Stimulated activated CD8-positive, alpha-beta memory T cell treated with anti-CD3 and anti-CD28 coated beads, Interleukin-15, amount 100 ng/mL, for 48 hours (primary cell): ENCODE data around the gene STPG2.
"Not testable (repeated sequence)": the region's sequence is repeated elsewhere in the genome, so short reads cannot be mapped to it uniquely, and the experiment has no call there.

Experiments used
- DNase-seq, 2 donors: peaks; one replicate each; pipeline ENCODE4 v3.0.0-alpha.2; 2020; ENCODE audit warnings: low read depth in 2 of 2

Gene STPG2

DNA sequence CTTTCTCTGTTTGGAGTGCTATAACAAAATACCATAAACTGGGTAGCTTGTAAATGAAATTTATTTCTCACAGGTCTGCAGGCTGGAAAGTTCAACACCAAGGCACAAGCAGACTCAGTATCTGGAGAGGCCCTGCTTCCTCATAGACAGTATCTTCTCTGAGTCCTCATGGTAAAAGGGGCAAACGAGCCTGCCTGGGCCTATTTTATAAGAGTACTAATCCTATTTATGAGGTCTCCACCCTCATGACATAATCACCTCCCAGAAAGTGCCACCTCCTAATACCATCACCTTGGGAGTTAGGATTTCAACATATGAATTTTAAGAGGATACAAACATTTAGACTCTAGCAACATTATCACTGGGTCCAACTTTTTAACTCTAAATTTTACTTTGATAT lies 200.3 kb downstream of the STPG2 start:
- no peak for DNase-seq

DNA sequence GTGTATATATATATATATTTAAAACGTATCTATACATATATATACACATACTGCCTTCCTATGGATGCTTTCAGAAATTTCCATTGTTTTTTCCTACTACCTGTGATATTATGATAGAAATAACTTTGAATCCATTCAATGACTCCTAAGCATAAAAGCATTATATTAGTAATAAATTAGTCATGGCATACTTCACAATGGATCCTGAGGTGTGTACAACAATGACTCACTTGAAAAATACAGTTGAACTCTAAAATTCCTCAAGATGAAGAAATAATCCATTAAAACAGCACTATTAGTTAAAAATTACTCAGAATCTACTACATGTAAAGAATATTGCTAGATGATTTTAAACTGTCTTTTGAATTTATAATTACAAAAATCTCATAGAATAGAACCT lies 201.1 kb downstream of the STPG2 start:
- DNase-seq: no peak

DNA sequence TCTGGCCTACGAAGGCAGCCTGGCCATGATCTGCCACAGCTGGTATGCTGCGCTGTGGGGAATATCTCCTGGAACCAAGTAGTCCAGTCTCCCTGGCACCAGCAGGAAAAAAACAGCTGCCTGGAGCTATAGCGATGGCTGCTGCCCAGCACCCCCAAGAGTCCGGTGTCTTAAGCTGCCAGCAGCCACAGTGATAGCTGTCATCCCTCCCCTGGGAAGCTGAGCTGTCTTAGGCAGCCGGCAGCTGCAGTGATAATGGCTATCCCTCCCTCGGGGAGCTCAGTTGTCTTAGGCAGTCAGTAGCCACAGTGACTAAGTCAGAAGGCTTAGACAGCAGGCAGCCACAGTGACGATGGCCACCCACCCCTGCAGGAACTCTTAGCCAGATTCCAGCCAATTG lies 205.1 kb downstream of the STPG2 start:
- no peak for DNase-seq

DNA sequence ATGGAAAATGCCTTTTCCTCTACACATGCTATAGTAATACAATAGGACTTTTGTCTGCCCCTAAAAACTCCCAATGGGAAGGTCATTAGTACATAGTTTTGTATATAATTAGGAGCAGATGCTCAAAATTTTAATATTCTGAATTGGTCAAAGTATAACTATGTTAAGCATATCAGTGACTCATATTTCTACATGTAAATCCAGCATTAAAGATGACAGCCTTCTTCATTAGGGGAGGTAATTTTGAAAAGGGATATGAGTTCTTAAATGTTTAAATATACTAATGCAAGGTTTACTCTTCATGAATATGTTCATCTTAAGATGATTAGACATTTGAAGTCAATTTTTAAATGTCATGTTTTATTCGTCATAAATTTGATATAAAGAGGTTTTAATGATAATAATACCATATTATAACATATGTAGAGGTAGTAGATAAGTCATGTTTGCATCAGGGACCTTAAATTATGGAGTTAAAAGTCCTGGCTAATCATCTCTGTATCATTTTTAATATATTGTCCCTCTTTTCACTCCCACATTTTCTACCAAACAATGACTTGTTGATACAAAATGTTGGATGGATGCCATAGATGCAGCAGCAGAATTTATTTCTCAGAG lies 218.8 kb downstream of the STPG2 start:
- no peak for DNase-seq

DNA sequence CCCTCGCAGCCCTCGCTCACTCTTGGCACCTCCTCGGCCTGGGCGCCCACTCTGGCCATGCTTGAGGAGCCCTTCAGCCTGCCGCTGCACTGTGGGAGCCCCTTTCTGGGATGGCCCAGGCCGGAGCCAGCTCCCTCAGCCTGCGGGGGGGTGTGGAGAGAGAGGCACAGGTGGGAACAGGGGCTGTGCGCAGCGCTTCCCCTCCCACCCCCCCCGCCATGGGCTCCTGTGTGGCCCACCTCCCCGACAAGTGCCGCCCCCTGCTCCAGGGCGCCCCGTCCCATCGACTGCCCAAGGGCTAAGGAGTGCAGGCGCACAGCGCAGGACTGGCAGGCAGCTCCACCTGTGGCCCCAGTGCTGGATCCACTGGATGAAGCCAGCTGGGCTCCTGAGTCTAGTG lies 220.2 kb downstream of the STPG2 start:
- no peak for DNase-seq

DNA sequence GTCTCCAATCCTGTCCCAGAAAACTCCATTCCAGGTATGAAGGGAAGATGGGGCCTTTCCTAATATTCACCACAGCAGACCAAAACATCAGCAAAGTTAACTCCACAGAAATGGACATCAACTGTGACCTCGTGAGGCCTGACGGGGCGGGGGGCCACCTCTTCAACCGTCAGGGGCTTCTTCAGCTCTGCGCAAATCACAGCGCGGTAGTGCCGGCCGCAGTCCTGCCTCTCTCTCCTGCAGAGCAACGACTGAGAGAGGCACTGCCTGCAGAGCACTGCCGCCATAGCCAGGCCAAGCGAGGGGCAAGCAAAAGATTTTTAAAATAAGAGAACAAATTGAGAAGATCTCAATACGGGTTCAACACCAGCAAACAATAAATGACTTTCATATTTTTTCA lies 226.2 kb downstream of the STPG2 start:
- no peak for DNase-seq

DNA sequence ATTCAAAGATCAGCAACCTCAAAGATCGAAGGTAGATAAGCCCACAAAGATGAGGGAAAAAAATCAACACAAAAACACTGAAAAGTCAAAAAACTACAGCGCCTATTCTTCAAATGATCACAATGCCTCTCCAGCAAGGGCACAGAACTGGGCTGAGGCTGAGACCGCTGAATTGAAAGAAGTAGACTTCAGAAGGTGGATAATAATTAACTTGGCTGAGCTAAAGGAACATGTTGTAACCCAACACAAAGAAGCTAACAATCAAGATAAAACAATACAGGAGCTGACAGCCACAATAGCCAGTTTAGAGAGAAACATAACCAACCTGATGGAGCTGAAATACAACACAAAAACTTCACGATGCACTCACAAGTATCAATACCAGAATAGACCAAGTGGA lies 231.1 kb downstream of the STPG2 start:
- DNase-seq: no peak

DNA sequence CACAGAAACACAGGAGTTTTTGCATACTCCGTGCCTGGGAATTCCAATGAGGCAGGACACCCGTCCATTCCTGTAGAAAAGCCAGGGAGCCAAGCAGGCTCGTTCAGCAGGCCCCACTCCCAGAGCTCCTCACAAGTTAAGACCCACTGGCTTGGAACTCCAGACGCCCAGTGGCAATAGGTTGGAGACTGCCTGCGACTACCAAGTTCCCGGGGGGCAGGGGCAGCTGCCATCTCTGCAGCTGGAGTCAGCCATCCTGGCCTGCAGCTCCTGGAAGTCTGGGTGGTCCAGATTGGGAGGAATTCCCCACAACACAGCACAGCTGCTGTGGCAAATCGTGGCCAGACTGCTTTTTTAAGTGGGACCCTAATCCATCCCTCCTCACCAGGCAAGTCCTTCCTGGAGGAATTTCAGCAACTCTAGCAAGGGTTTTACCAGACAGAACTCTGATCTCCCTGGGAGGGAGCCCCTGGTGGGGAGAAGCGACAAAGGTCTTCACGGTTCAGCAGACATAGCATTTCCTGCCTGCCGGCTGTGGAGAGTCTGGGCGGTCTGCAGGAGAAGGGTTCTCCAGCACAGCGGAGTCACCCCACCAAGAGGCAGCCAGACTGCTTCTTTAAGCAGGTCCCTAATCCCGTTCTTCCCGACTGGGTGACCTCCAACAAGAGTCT lies 231.9 kb downstream of the STPG2 start:
- DNase-seq: no peak

DNA sequence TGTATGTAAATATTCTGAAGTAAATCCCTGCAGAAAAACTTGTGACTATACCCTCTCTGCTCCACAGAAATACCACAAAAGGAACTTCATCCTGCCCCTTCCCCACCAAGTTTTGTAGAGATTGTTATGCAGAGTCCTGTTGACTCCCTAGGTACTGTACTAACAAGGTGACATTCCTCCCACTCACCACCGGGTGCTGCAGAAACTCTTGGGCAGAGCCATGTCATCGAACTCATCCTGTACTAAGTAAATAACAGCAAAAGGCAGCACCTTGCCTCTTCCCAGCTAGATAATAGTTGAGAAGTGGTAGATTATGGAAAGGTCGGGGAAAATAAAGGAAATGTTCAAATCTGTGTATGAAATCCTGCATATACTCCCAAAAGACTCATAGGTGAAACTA lies 233.3 kb downstream of the STPG2 start:
- DNase-seq: no peak

DNA sequence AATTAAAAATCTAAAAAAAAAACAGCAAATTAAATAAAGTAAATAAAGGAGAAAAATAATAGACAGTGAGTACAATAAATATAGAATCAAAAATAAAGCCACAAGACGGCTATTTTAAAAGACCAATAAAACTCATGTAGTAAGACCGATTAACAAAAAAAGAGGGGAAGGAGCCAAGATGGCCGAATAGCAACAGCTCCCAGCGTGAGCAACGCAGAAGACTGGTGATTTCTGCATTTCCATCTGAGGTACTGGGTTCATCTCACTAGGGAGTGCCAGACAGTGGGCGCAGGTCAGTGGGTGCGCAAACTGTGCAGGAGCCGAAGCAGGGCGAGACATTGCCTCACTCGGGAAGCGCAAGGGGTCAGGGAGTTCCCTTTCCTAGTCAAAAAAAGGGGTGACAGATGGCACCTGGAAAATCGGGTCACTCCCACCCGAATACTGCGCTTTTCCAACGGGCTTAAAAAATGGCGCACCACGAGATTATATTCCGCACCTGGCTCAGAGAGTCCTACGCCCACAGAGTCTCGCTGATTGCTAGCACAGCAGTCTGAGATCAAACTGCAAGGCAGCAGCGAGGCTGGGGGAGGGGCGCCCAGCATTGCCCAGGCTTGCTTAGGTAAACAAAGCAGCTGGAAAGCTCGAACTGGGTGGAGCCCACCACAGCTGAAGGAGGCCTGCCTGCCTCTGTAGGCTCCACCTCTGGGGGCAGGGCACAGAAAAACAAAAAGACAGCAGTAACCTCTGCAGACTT lies 239.7 kb downstream of the STPG2 start:
- not testable (repeated sequence) for DNase-seq

DNA sequence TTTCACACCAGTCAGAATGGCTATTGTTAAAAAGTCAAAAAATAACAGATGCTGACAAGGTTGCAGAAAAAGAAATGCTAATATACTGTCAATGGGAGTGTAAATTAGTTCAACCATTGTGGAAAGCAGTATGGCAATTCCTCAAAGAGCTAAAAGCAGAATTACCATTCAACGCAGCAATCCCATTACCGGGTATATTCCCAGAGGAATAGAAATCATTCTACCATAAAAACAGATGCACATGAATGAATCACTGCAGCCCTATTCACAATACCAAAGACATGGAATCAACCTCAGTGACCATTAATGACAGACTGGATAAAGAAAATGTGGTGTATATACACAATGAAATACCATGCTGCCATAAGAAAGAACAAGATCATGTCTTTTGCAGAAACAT lies 243.0 kb downstream of the STPG2 start:
- DNase-seq: no peak

DNA sequence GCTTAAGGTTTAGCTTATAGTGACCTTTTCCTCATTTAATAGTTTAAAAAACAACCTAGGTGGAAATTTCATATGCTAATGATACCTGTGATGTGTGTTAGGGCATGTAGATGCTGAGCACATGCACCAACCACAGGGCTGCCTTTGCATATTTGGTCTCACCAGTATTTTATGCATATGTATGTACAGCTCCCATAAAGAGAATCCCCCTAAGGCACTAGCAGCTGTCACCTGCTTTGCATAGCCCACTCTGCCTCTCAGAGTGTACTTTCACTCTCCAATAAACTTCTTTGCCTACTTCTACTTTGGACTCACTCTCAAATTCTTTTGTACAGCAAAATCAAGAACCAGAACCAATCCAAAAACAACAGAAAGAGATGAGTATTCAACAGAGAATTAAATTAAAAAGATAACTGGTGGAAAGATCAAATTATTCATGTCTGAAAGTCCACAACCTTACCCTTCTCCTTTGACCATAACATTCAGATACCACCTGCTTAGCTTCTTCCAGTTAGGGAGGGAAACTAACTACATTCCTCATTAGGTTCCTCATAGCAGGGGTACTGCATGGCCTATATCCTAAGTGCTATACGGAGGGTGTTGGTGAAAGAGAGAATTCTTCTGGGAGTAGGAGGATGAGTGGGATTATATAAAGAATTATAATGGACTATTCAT lies 250.5 kb downstream of the STPG2 start:
- no peak for DNase-seq

DNA sequence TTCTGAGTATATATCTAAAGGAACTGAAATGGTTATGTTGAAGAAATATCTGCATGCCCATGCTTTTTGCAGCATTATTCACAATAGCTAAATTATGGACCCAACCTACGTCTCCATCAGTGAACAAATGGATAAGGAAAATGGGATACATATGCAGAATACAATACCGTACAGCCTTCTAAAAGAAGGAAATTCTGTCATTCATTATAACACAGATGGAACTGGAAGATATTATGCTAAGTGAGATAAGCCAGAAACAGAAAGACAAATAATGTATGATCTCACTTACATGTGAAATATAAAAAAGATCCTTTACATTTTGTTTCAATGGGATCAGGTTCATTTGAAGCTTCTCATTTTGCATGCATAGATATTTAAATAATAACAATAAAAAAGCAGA lies 263.3 kb downstream of the STPG2 start:
- DNase-seq: no peak

DNA sequence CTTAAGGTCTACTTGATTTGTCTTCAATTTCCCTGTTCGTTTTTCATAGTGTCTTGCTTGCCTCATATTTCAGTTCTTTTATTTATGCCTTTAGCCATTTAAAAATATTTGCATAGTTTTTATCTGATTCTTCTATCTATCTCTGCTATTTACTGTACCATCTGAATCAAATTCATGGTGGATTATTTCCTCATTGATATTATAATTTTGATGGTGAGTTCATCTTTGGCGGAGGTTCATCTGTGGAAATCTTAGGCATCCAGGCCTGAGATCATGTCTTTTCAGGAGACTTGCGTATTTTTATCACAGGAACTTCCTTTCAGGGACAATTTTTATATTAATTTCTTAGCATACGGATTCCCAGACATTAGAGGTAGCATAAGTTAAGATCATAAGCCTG lies 275.2 kb downstream of the STPG2 start:
- no peak for DNase-seq

DNA sequence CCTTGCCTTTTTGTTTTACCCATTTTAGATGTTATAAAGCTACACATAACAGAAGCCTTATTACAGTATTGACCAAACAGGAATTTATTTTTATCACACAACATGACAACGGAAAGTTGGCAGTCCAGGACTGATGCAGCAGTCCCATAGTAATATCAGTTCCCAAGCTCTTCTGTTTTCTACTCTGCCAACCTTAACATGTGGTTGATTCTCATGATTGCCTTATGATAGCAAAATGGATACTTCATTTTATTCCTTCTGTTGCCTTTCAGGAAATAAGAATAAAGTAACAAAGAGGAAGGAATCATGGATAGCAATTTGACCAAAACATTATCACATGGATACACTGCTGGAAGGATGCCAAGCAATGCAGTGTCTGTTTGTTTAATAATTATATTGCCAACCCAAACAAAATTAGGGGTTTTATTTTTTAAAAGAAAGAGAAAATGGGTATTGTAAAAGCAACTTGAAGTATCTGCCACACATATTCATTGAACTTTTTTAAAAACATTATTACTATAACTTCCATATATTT lies 275.7 kb downstream of the STPG2 start:
- no peak for DNase-seq

DNA sequence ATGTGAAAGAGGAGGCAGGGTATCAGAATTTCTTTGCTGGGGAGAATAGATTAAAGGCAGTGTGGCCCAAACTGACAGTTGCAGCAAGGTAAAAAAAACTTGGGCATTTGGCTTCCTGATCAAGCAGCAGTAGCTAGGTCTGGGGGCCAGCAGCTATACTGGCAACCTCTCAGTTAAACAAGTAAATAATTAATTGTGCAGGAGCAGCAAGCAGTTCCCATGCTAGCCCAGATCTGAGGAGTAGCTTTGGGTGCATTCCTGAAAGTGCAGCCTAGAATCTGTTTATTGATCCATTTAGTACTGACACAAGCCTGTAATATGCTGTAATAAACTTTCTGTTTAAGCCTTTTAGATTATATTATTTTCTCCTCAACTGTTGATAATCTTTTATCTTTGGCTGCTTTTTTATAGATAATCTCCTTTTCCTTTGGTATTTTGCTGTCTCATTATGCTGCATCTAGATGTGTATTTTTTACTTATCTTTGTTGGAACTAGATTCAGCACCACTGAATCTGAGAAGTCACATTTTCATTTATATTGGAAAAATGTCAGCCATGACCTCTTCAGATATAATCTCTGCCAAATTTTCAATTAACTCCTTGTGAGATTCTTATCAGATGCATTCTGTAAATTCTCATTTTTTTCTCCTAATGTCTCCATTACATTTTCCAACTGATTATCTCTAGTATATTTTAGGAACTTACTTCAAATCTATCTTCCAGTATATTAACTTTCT lies 276.3 kb downstream of the STPG2 start:
- DNase-seq: no peak

DNA sequence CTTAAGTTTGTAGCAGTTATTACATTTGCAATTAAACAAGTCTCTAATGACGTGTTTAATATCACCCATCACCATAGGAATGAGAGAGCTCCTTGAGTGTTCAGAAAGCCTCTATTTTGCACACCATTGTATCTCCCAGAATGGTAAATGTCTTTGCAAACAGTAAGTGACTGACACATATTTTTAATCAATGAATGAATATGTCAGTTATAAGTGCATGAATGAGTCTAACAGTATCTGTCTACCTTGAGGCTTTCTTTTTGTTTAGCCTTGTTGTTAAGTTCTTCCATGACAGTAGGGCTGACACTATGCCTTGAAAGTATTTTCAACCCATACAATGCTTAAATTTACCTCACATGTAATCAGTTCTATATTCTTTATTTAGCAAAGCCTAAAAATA lies 292.2 kb downstream of the STPG2 start:
- DNase-seq: no peak

DNA sequence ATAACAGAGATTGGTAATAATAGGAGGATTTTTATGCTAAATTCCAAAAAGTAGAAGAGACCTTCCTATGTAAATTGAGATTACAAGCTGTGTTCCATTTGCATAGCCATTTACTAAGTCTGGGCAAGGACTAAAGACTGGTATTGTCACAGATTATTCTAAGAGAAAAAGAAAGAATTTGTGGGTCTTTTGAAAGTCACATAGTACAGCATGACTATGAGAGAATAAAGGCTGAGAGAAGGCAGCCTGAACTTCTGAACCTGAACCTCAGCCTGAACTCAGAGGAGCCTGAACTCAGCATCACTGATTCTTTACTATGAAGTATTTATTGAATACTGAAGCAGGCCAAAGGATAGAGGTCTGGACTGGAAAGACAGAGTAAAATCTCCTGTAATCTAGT lies 297.5 kb downstream of the STPG2 start:
- DNase-seq: no peak

DNA sequence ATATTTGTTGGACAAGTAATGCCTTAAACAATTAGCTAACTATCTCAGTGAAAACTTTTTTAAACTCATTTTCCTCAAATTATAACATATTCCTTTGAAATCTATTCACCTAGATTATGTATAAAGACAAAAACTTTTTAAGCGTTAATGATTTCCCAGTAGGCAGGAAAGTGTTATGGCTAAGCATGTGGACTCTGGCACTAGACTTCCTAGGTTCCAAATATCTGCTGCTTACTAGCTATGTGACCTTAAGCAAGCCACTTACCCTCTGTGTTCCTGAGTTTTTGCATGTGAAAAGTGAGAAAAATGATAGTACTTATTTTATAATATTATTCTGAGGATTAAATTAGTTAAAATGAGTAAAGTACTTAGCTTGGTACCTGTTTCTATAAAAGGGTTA lies 301.8 kb downstream of the STPG2 start:
- DNase-seq: no peak

DNA sequence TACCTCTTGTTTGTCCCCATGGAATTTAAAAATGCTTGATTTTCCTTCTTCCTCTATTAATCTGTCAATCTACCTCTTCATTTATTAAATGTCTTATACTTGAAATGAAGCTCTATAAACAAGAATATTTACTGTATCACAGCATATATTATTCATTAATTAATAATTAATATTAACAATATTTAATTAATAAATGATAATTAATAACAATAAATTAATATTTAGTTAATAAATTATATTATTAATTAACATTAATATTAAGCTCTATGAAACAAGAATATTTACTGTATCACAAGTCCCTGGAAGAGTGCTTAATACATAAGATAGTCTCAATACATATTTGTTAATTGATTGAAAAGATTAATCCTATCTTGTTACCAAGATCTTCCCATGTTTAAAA lies 306.6 kb downstream of the STPG2 start:
- DNase-seq: no peak

DNA sequence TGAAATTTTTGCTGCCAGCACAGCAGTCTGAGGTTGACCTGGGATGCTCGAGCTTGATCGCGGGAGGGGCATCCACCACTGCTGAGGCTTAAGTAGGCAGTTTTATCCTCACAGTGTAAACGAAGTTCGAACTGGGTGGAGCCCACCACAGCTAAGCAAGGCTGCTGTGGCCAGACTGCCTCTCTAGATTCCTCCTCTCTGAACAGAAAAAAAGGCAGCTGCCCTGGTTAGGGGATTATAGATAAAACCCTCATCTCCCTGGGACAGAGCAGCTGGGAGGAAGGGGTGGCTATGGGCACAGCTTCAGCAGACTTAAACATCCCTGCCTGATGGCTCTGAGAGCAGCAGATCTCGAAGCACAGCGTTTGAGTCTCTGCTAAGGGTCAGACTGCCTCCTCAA lies 314.6 kb downstream of the STPG2 start:
- no peak for DNase-seq

DNA sequence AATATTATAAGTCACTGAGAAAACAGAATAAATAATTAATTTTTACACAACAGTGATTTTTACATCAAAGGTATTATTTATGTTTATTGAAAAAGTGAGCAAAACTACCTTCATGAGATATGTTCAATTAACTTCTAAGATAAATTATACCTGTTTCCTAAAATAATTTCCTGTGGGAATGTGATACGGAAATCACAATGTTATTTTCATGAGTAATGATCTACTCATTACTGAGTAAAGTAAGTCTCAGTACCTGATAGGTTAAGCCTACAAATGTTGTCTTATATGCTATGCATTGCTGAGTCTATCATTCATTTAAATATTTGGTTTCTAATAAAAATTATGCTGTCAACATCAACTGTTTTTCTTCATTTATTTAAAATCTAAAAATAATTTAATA lies 324.0 kb downstream of the STPG2 start:
- DNase-seq: no peak
